Peyer's patch (tissue), 4 donors: ENCODE results near the gene BBS9.

Experiments used
- POLR2A ChIP-seq, 2 donors: fragments of 450-650 bp; IDR thresholded peaks; one replicate each; pipeline ENCODE4 v1.5.1; 2017; ENCODE audit warnings: antibody characterized with exemption in 2 of 2, mild to moderate bottlenecking in 2 of 2, moderate library complexity in 2 of 2
- TF ChIP-seq, protein P1 (sequence below), 6 experiments: fragments of 450-650 bp in 4 of 6; fragments of 200-600 bp in 2 of 6; sonication (generic) in 1 of 6; IDR thresholded peaks; one replicate each; pipeline ENCODE4 v1.5.1; 2017 to 2019; ENCODE audit warnings: antibody characterized with exemption in 6 of 6, mild to moderate bottlenecking in 3 of 6, moderate library complexity in 1 of 6

- TF ChIP-seq, protein P1, sequence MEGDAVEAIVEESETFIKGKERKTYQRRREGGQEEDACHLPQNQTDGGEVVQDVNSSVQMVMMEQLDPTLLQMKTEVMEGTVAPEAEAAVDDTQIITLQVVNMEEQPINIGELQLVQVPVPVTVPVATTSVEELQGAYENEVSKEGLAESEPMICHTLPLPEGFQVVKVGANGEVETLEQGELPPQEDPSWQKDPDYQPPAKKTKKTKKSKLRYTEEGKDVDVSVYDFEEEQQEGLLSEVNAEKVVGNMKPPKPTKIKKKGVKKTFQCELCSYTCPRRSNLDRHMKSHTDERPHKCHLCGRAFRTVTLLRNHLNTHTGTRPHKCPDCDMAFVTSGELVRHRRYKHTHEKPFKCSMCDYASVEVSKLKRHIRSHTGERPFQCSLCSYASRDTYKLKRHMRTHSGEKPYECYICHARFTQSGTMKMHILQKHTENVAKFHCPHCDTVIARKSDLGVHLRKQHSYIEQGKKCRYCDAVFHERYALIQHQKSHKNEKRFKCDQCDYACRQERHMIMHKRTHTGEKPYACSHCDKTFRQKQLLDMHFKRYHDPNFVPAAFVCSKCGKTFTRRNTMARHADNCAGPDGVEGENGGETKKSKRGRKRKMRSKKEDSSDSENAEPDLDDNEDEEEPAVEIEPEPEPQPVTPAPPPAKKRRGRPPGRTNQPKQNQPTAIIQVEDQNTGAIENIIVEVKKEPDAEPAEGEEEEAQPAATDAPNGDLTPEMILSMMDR (IDR thresholded peaks at IDR 0.05): no peak
- TF ChIP-seq POLR2A (IDR thresholded peaks at IDR 0.05): no peak
Measured at GRCh38 chr7:33516568-33516967, 387.2 kb downstream of the BBS9 start.
